H9 (cell line): ENCODE data around the gene SFXN1. TPM values are rescaled to one million over a fixed set of nuclear protein-coding genes. Genes with fewer than 3 reads are reported as not detected.
"Not testable (repeated sequence)": the region's sequence is repeated elsewhere in the genome, so short reads cannot be mapped to it uniquely, and the experiment has no call there.

Experiments
- DNase-seq: peaks from one replicate; pipeline ENCODE4 v3.0.0-alpha.2; 2017
- H2AFZ ChIP-seq: one replicate; pipeline ENCODE4 v1.6.1; 2013; ENCODE audit warnings: mild to moderate bottlenecking, low read length, control low read depth, moderate library complexity
- H2AK5ac ChIP-seq: 2 replicates; pipeline ENCODE4 v1.6.1; 2013; ENCODE audit warnings: low read length, control low read depth, mixed read lengths; ENCODE audit not compliant: insufficient read length
- H2BK120ac ChIP-seq: one replicate; pipeline ENCODE4 v1.6.1; 2013; ENCODE audit warnings: low read depth, mild to moderate bottlenecking, low read length, control low read depth, inconsistent platforms; ENCODE audit not compliant: poor library complexity, severe bottlenecking
- H2BK12ac ChIP-seq: 2 replicates; pipeline ENCODE4 v1.6.1; 2013; ENCODE audit warnings: low read length, control low read depth, mixed read lengths, low read depth; ENCODE audit not compliant: insufficient read length
- H2BK15ac ChIP-seq: 2 replicates; pipeline ENCODE4 v1.6.1; 2013; ENCODE audit warnings: low read depth, low read length, control low read depth
- H2BK20ac ChIP-seq: one replicate; pipeline ENCODE4 v1.6.1; 2013; ENCODE audit warnings: low read depth, mild to moderate bottlenecking, low read length, control low read depth, inconsistent platforms; ENCODE audit not compliant: poor library complexity, severe bottlenecking
- H2BK5ac ChIP-seq: 2 replicates; pipeline ENCODE4 v1.6.1; 2013; ENCODE audit warnings: low read length, control low read depth, mixed read lengths; ENCODE audit not compliant: insufficient read length
- H3K14ac ChIP-seq: 2 replicates; pipeline ENCODE4 v1.6.1; 2013; ENCODE audit warnings: low read length, control low read depth; ENCODE audit not compliant: insufficient read depth
- H3K18ac ChIP-seq: 2 replicates; pipeline ENCODE4 v1.6.1; 2013; ENCODE audit warnings: low read depth, mild to moderate bottlenecking, mixed read lengths, low read length, control low read depth; ENCODE audit not compliant: insufficient read length
- H3K23ac ChIP-seq: 2 replicates; pipeline ENCODE4 v1.6.1; 2013; ENCODE audit warnings: low read length, control low read depth, mixed read lengths, low read depth; ENCODE audit not compliant: insufficient read length
- H3K23me2 ChIP-seq: 2 replicates; pipeline ENCODE4 v1.6.1; 2013; ENCODE audit warnings: low read depth, mild to moderate bottlenecking, mixed read lengths, low read length, control low read depth; ENCODE audit not compliant: insufficient read length, poor library complexity, severe bottlenecking
- H3K27ac ChIP-seq: 2 replicates; pipeline ENCODE4 v1.5.1; 2013; ENCODE audit warnings: low read length, control low read depth, mixed read lengths, low read depth; ENCODE audit not compliant: insufficient read length
- H3K27me3 ChIP-seq: 2 replicates; pipeline ENCODE4 v1.6.1; 2013; ENCODE audit warnings: low read length, control low read depth, inconsistent platforms; ENCODE audit not compliant: insufficient read depth
- H3K4ac ChIP-seq: 2 replicates; pipeline ENCODE4 v1.6.1; 2013; ENCODE audit warnings: low read depth, mild to moderate bottlenecking, control low read depth, inconsistent platforms, low read length, moderate library complexity
- H3K4me1 ChIP-seq: 2 replicates; pipeline ENCODE4 v1.6.1; 2013; ENCODE audit warnings: low read length, control low read depth, inconsistent platforms; ENCODE audit not compliant: insufficient read depth
- H3K4me2 ChIP-seq: 2 replicates; pipeline ENCODE4 v1.6.1; 2013; ENCODE audit warnings: low read length, control low read depth, mixed read lengths; ENCODE audit not compliant: insufficient read length, insufficient read depth
- H3K56ac ChIP-seq: 2 replicates; pipeline ENCODE4 v1.6.1; 2013; ENCODE audit warnings: low read depth, mild to moderate bottlenecking, mixed read lengths, low read length, control low read depth; ENCODE audit not compliant: insufficient read length
- H3K79me1 ChIP-seq: 2 replicates; pipeline ENCODE4 v1.6.1; 2013; ENCODE audit warnings: low read depth, mild to moderate bottlenecking, moderate library complexity, low read length, control low read depth, inconsistent platforms; ENCODE audit not compliant: insufficient read depth, poor library complexity, severe bottlenecking
- H3K79me2 ChIP-seq: 2 replicates; pipeline ENCODE4 v1.6.1; 2013; ENCODE audit warnings: low read length, control low read depth, inconsistent platforms; ENCODE audit not compliant: insufficient read depth
- H3K9ac ChIP-seq: 2 replicates; pipeline ENCODE4 v1.6.1; 2013; ENCODE audit warnings: low read length, control low read depth, mixed read lengths; ENCODE audit not compliant: insufficient read length; ENCODE audit errors: extremely low read depth
- H3K9me3 ChIP-seq: one replicate; pipeline ENCODE4 v1.6.1; 2013; ENCODE audit warnings: low read depth, low read length, inconsistent platforms; ENCODE audit not compliant: control insufficient read depth
- H3T11ph ChIP-seq: one replicate; pipeline ENCODE4 v1.6.1; 2013; ENCODE audit warnings: mild to moderate bottlenecking, low read length, control low read depth, inconsistent platforms
- H4K20me1 ChIP-seq: one replicate; pipeline ENCODE4 v1.6.1; 2013; ENCODE audit not compliant: control insufficient read depth, insufficient read length, insufficient read depth
- H4K5ac ChIP-seq: 2 replicates; pipeline ENCODE4 v1.6.1; 2013; ENCODE audit warnings: low read depth, mild to moderate bottlenecking, mixed read lengths, low read length, control low read depth; ENCODE audit not compliant: insufficient read length
- H4K8ac ChIP-seq: replicated peaks from 2 replicates; pipeline ENCODE4 v1.6.1; 2013; ENCODE audit warnings: low read length, control low read depth, mixed read lengths, low read depth; ENCODE audit not compliant: insufficient read length
- H4K91ac ChIP-seq: 2 replicates; pipeline ENCODE4 v1.6.1; 2013; ENCODE audit warnings: low read depth, mild to moderate bottlenecking, moderate library complexity, mixed read lengths, low read length, control low read depth; ENCODE audit not compliant: insufficient read length
- H3K27ac Mint-ChIP-seq, 3 experiments: 2 replicates in 2 of 3; 3 replicates in 1 of 3; pipeline ENCODE4 v1.8.0; 2020 to 2021; ENCODE audit warnings: mixed read lengths in 3 of 3, mild to moderate bottlenecking in 1 of 3, moderate library complexity in 1 of 3
- H3K27me3 Mint-ChIP-seq: 2 replicates; pipeline ENCODE4 v1.8.0; 2021; ENCODE audit warnings: low read depth, mild to moderate bottlenecking, moderate library complexity, mixed read lengths
- H3K36me3 Mint-ChIP-seq, 3 experiments: 2 replicates in 2 of 3; 3 replicates in 1 of 3; pipeline ENCODE4 v1.8.0; 2020 to 2021; ENCODE audit warnings: low read depth in 3 of 3, mixed read lengths in 3 of 3; ENCODE audit not compliant: insufficient read depth in 1 of 3
- H3K4me1 Mint-ChIP-seq, 2 experiments: 2 replicates each; pipeline ENCODE4 v1.8.0; 2020; ENCODE audit warnings: mixed read lengths in 2 of 2
- H3K4me3 Mint-ChIP-seq, 2 experiments: 2 replicates in 1 of 2; 3 replicates in 1 of 2; pipeline ENCODE4 v1.8.0; 2020 to 2021; ENCODE audit warnings: mild to moderate bottlenecking in 2 of 2, mixed read lengths in 2 of 2, moderate library complexity in 1 of 2
- H3K9me3 Mint-ChIP-seq, 2 experiments: 2 replicates in 1 of 2; 3 replicates in 1 of 2; pipeline ENCODE4 v1.8.0; 2020; ENCODE audit warnings: mild to moderate bottlenecking in 2 of 2, mixed read lengths in 2 of 2, moderate library complexity in 1 of 2
- CTCF ChIP-seq: fragments of 200-600 bp; sonication (generic); conservative IDR thresholded peaks from 3 replicates; pipeline ENCODE4 v1.8.0; 2021; ENCODE audit warnings: antibody characterized with exemption, mild to moderate bottlenecking
- WGBS: extraction: QIAGEN DNeasy Blood & Tissue Kit; methylation state at CpG from one replicate; pipeline ENCODE4 v1.1.7; 2013; ENCODE audit warnings: missing lambda C conversion rate, low lambda C conversion rate, mixed read lengths; ENCODE audit not compliant: insufficient read length; ENCODE audit errors: extremely low coverage; 5-methylcytosine and 5-hydroxymethylcytosine counted together
- total RNA-seq: library from RNA; stranded (reverse); gene quantifications from 2 replicates; pipeline ENCODE4 v1.2.1, GENCODE V29; 2021

SFXN1 gene
- total RNA-seq, 1 experiment from 2014 or later, result 99.2 TPM

GRCh38 chr5:175452166-175452565, 26.2 kb upstream of the SFXN1 start:
- no peaks in the 10 kb centered on the region for H3K79me2 ChIP-seq
- no peak overlapping the region for H3K23ac ChIP-seq
- Mint-ChIP-seq H3K4me3 (no peak overlapping the region), H3K27me3 (peaks cover 17% of the 10 kb centered on the region), H3K27ac (no peak overlapping the region), H3K9me3 (no peaks in the 10 kb centered on the region), H3K4me1 (peaks cover 14 to 18% of the 10 kb centered on the region in 2 experiments), H3K36me3 (no peaks in the 10 kb centered on the region)
- DNase-seq, result no peak
- H4K5ac ChIP-seq, result no peak overlapping the region
- no peaks in the 10 kb centered on the region for H3K9me3 ChIP-seq
- H2BK20ac ChIP-seq, result no peak overlapping the region
- no CpG with 5 or more reads among the region's 2 CpGs for WGBS
- H2BK15ac ChIP-seq, result no peak overlapping the region
- no peak for TF ChIP-seq CTCF
- H3K79me1 ChIP-seq, result no peaks in the 10 kb centered on the region
- no peaks in the 10 kb centered on the region for H4K20me1 ChIP-seq
- no peak overlapping the region for H4K91ac ChIP-seq
- H3K23me2 ChIP-seq, result no peaks in the 10 kb centered on the region
- H3K27me3 ChIP-seq, result no peaks in the 10 kb centered on the region
- H4K8ac ChIP-seq, result no peak overlapping the region
- H3K18ac ChIP-seq, result no peak overlapping the region
- no peak overlapping the region for H2BK12ac ChIP-seq
- no peak overlapping the region for H3K56ac ChIP-seq
- no peak overlapping the region for H3K9ac ChIP-seq
- no peak overlapping the region for H3K4ac ChIP-seq
- H3T11ph ChIP-seq, result no peak overlapping the region
- H2AK5ac ChIP-seq, result no peak overlapping the region
- H3K4me1 ChIP-seq, result no peaks in the 10 kb centered on the region
- H3K27ac ChIP-seq, result no peak overlapping the region
- H2BK120ac ChIP-seq, result no peak overlapping the region
- no peak overlapping the region for H2AFZ ChIP-seq
- H3K14ac ChIP-seq, result no peak overlapping the region
- H3K4me2 ChIP-seq, result no peak overlapping the region
- H2BK5ac ChIP-seq, result no peak overlapping the region

GRCh38 chr5:175454338-175454737, 24.0 kb upstream of the SFXN1 start:
- not testable (repeated sequence) for H3K4me1 ChIP-seq, H3K56ac ChIP-seq, H3K79me2 ChIP-seq, H3K27ac Mint-ChIP-seq, H3K9me3 ChIP-seq, H2AFZ ChIP-seq, H4K91ac ChIP-seq, H3K23me2 ChIP-seq, H3K18ac ChIP-seq, H4K8ac ChIP-seq, H3K23ac ChIP-seq, H3K27ac ChIP-seq, H2BK15ac ChIP-seq, H3K9me3 Mint-ChIP-seq, DNase-seq, H3K9ac ChIP-seq, H2AK5ac ChIP-seq, H3K14ac ChIP-seq, H4K20me1 ChIP-seq, H4K5ac ChIP-seq, H3K27me3 ChIP-seq, H3K4me3 Mint-ChIP-seq, H2BK5ac ChIP-seq, H3K4me1 Mint-ChIP-seq, H2BK120ac ChIP-seq, H3T11ph ChIP-seq, H3K4ac ChIP-seq, H3K4me2 ChIP-seq, H3K36me3 Mint-ChIP-seq, H3K79me1 ChIP-seq, H2BK12ac ChIP-seq, H2BK20ac ChIP-seq
- peaks cover 11% of the 10 kb centered on the region for H3K27me3 Mint-ChIP-seq
- no CpG with 5 or more reads among the region's 5 CpGs for WGBS
